ENCODE results near the gene IFIT5.

- TF ChIP-seq POLR2A (IDR thresholded peaks at IDR 0.05; ENCODE audit: low read length) (no peak), GATA1 (IDR thresholded peaks at IDR 0.05; ENCODE audit: low read depth, low read length) (no peak)
Observed at GRCh38 chr10:89440226-89441009, 26.1 kb downstream of the IFIT5 start.
